ENCODE results near the gene C1QC.
A peak's percentile ranks its signal among the peaks of the same experiment; 100 is the strongest.

The C1QC gene

DNA sequence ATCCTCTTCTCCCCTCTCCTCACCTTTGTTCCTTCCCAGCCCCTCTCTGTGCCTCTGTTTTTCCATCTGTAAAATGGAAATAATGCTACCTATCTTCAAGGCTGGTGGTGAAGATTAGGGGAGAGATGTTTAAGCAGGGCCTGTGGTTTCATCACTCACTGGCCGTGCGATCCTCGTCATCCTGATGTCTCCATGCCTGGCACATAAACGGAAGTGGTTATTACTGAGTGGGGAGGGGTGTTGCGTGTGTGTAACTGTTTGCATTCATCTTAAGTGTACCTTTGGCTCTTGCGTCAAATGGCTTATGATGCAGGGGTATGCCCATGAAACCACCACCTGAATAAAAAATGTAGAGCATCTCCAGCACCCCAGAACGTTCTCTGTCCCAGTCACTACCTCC is 24.2 kb upstream of the C1QC start:
- DNase-seq (ENCODE audit: low read depth, low spot score): no peak

DNA sequence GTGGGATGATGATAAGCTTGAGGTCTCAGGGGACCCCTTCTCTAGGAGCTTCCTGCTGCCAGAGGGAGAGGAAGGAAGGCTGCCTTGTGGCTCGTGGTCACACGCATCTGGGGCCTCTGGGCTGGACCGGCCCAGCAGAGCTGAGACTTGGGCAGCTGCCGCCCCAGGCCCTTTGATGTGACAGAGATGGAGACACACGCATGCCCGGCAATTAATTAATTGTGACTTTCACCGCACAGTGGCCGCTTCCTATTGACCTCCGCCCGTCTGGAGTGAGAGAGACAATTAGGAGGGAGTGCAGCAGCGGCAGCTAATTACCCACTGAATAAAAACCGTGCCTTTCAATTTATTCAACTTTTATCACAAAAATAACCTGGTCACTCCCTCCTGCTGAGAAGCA is 23.6 kb upstream of the C1QC start:
- DNase-seq (ENCODE audit: low read depth, low spot score): no peak

DNA sequence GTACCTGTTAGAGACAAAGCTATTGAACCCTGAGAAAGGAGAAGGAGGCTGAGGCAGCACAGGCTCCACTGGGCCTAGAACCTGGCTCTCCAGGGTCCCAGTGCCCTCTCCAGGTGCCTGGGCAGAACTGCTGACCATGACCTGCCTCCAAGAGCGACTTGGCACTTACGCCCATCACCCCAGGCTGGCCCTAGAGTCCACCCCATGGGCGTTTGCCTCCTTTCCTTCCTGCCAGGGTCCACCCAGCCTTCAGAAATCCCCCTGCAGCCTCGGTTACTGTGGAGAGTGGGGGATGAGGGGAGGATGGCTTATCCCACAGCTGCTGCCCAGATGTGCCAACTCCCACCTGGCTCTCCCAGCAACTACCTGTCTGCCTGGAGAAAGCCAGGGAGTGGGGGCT is 21.7 kb upstream of the C1QC start:
- no peak for DNase-seq (ENCODE audit: low read depth, low spot score)

DNA sequence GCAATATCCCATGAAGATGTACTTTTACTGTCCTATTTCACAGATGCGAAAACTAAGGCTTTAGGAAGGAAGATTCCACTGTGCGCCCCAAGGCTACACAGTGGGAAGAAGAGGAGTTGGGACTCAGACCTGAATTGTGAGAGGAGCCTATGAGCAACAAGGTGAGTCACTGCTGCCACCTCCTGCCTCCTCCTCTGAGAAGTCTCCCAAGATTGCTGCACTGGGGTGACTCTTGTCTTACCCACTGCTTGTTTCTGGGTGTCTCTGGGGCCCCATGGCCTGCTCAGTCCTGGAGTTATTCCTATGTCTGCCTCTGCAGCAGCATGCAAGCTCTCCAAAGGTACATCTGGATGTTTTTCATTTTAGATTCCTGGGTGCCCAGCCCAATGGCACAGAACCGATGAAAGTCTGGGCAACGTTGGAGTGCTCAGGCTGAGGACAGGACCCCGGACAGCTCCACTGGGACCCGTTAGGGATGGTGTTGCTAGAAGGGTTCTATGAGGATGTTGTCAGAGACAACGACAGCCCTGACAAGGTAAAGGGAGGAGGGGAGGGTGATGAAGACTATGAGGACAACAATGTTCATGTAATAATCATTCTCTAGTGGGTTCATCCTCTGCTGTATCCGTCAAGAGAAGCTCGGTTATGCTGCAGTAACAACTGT is 18.0 kb upstream of the C1QC start:
- no peak for DNase-seq (ENCODE audit: low read depth, low spot score)

DNA sequence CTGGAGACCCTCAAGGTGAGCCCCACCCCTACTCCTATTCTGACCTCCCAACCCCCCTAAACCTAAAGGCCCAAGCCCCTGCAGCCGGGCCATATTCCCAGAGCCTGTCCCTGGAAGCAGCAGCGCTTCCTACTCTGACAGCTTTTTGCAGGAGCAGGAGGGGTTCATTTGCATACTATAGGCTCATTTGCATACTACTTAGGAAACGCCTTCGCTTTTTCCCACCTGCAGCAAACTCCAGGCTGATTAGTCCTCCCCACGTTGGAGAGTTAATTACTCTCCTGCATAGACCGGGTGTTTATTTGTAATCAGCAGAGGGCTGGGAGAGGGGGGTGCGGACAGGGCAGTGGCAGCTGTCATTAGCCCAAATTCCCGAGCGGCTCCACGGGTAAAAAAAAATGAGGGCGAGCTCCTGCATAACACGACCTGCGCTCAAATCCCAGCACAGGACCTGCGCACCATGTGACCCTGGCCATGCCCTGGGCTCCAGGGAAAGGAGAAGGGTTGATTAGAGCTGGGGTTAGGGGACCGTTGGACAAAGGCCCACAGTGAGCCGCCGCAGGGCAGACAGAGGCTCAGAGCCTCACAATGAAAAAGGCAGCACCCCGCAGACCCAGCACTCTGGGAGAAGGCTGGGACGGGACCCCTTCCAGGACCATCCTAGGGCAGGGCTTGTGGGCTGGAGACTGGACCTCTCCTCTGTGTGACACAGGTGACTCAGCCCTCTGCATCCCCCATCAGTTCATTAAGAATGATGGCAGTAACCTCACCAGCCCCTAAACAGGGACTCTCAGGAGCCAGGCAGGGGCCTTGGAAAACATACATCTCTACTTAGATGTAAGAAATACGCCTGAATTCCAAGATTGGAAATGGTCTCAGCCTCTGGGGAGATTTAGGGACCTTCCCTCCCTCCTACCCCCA is 16.9 kb upstream of the C1QC start:
- DNase-seq (ENCODE audit: low read depth, low spot score): no peak

DNA sequence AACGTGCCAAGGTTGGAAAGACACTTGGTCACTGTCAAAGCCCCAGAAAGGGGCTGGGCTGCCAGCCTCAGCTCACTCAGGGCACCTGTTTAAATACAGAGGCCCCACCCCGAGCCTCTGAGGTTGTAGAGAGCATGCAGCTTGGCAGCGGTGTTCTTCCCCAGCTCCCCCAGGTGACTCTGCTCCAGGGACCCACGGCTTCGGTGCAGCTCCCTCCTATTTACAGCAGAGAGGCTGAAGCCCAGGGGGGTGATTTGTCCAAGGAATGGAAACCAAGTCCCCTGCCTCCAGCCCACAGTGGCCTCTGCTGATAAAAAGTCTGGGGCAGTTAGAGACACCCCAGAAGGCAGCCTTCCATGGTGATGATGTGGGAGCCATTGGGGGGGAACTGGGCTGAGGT is 16.1 kb upstream of the C1QC start:
- no peak for DNase-seq (ENCODE audit: low read depth, low spot score)

DNA sequence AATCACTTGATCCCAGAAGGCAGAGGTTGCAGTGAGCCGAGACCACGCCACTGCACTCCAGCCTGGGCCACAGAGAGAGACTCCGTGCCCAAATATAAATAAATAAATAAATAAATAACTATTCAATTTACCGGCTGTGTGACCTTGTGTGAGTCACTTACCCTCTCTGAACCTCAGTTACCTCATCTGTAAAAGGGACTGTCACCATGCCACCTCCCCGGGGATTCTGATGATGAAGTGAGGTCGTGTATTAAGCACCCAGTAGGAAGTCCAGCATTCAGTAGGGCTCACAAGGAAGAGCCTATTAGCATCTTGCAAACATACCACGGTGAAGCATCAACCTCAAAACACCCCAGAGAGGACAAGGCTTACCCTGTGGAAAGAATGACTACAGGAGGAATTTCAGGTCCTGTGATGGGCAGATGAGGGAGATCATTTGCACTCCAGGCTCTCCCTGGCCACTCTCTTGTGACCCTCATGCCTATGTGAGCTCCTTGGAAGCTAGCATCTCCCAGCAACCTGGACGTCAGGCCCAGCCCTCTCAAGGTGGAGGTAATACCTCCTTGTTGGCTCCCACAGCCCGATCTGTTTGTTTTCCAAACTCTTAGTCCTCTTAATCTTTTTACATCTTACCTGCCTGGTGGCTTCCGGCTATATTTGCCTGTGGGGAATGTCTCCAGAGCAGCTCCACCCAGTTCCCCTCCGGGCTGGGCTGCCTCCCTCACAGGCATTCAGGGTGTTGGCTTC is 14.6 kb upstream of the C1QC start:
- no peak for DNase-seq (ENCODE audit: low read depth, low spot score)

DNA sequence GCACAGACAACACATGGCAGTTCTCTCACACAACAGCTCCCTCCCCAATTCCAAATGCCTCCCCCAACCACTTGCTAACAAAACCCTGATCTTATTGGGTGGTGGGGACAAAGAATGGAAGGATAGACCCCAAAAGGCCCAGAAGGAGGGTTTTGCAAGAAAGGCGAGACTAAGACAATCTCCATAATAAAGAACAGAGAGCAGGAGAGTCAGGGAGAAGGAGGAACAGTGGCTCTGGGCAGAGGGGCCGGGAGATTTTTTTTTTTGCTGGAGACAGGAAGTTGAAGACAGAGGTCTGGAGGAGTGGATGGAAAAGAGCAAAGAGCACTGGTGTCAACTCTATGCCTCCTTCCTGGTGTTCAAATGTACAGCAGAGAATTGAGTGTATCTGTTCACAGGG is 13.5 kb upstream of the C1QC start:
- DNase-seq (ENCODE audit: low read depth, low spot score): no peak

DNA sequence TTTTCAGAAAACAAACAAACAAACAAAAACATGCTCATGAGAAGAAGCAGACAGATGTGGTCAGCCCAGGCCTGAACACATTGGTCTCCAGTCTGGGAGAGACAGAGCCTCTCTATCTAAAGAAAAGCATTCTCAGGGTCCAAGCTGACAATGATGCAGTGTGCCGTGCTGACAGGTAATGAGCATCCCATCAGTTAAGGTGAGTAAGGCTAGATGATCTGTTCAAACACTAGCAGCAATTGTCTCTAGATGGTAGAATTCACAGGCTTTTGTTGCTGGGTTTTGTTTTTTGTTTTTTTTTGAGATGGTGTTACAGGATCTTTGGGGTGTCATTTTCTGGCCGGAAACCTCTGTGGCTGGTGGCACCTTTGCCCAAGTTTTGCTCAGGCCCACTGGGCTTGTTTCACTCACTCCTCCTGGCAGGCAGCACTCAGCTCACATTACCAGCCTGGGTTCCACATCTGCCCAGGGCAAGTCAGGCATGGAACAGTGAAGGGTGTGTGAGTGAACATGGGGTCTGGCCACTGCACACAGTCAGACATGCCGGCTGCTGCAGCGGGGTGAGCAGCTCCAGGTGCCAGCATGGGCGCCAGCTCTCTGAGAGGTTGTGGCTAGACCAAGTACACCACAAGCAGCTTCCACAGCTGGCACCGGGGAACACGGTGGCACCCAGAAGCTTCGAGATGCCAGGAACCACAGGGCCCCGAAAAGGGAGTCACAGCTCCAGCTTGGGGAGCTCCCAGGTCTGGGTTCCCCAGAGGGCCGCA is 9.6 kb upstream of the C1QC start:
- no peak for DNase-seq (ENCODE audit: low read depth, low spot score)

DNA sequence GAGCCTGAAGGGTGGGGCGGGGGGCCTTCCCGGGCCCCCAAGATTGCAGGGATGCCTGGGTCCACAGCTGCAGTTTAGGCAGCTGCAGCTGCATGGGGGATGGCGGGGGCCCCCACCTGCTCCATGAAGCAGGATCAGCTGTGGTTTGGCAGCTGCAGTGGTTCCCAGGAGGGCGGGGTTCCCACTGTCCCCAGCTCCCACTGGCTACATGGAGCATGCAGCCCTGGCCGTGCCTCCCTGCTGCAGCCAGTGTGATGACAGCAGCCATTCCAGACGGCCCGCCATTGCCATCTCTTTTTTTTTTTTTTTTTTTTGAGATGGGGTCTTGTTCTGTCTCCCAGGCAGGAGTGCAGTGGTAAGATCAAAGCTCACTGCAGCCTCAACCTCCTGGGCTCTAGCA is 8.0 kb upstream of the C1QC start:
- DNase-seq (ENCODE audit: low read depth, low spot score): no peak

DNA sequence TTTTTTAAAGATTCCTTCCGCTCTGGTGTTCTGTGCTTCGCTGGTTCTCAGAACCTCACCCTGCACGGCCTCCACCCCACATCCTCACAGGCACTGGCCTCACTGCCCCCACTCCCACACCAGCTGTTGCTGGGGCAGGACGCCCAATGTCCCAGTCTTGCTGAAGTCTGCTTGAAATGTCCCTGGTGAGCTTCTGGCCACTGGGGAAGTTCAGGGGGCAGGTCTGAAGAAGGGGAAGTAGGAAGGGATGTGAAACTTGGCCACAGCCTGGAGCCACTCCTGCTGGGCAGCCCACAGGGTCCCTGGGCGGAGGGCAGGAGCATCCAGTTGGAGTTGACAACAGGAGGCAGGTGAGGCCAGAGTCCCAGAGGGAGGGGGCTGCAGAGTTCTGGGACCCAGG is 7.1 kb upstream of the C1QC start, which contains the start of gene C1QA:
C1QA (plus strand) TSS at position 276 of the 400 bp plus-strand sequence. CDS start 989 bp downstream, outside the sequence.
- DNase-seq (ENCODE audit: low read depth, low spot score): no peak

DNA sequence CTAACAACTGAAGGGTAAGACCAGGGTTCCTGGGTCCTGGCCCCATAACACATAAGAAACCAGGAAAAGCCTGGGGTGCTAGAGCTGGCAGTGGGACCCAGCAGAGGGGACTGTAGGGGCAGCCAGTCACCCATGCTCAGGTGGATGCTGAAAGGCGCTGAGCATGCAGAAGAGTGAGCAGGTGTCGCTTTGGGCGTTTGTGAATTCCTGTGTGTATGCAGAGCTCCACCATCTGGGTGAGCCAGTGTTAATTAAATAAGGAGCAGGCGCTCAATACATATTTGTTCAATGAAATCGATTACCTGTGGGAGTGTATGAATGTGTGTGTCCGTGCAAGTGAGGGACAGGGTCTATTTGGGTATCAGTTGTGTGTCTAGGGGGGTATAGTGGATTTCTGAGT is 6.5 kb upstream of the C1QC start:
- DNase-seq (ENCODE audit: low read depth, low spot score): no peak

DNA sequence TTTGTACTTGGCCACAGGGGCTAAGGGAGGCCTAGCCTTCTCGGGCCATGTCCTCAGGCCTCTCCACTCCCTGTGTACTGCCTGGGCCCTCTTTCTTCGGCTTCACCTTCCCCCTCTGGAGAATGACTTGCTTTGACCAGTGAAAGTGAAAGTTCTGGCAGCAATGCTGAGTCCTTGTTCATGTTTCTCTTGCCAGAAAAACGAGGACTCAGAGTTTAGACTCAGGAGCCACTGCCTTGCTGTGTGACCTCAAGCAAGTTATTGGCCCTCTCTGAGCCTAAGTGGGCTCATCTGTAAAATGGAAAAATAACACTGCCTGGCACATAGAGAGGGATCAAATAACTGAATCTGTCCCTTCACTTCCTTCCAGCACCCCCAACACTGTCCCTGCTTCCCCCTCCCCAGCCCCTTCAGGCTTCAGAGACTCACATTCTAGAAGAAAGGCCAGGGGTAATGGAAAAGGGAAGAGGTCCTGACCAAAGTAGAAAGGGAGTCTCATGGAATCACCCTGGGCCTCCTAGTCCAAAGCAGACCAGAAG is 5.5 kb upstream of the C1QC start:
- no peak for DNase-seq (ENCODE audit: low read depth, low spot score)

DNA sequence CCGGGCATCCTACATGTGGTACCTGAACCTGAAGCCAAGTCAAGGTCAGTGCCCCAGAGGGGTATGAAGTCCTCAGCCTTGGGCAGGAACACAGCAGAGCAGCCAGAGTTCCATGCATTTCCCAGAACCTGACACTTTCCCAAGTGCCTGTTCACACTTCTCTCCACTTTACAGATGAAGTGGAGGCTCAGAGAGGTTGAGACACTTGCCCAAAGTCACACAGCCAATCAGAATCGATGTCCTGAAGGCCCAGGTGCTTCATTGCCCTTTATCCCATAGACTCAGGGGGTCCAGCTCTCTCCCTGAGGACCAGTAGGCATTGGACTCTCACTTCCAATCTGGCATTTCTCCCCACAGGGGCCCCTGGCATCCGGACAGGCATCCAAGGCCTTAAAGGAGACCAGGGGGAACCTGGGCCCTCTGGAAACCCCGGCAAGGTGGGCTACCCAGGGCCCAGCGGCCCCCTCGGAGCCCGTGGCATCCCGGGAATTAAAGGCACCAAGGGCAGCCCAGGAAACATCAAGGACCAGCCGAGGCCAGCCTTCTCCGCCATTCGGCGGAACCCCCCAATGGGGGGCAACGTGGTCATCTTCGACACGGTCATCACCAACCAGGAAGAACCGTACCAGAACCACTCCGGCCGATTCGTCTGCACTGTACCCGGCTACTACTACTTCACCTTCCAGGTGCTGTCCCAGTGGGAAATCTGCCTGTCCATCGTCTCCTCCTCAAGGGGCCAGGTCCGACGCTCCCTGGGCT is 4.8 kb upstream of the C1QC start:
- no peak for DNase-seq (ENCODE audit: low read depth, low spot score)

DNA sequence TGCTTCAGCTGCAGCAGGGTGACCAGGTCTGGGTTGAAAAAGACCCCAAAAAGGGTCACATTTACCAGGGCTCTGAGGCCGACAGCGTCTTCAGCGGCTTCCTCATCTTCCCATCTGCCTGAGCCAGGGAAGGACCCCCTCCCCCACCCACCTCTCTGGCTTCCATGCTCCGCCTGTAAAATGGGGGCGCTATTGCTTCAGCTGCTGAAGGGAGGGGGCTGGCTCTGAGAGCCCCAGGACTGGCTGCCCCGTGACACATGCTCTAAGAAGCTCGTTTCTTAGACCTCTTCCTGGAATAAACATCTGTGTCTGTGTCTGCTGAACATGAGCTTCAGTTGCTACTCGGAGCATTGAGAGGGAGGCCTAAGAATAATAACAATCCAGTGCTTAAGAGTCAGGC is 4.1 kb upstream of the C1QC start:
- DNase-seq (ENCODE audit: low read depth, low spot score): no peak

DNA sequence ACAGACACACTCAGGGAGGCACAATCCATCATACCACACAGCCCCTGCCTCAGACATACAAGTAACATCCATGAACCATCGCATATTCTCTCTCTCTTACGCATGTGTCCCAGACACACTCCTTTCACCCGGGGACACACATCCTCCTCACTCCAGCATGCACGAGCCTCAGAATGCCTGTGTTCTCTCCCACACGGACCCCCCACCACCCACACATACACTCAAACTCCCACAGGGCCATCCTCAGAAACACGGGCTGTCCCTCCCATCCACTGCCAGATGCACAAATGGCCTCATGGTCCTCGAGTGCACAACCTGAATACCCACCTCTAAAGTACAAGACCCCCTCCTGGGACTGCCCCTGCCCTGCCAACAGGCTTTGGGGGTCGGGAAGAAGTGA is 2.2 kb upstream of the C1QC start:
- DNase-seq (ENCODE audit: low read depth, low spot score): no peak

DNA sequence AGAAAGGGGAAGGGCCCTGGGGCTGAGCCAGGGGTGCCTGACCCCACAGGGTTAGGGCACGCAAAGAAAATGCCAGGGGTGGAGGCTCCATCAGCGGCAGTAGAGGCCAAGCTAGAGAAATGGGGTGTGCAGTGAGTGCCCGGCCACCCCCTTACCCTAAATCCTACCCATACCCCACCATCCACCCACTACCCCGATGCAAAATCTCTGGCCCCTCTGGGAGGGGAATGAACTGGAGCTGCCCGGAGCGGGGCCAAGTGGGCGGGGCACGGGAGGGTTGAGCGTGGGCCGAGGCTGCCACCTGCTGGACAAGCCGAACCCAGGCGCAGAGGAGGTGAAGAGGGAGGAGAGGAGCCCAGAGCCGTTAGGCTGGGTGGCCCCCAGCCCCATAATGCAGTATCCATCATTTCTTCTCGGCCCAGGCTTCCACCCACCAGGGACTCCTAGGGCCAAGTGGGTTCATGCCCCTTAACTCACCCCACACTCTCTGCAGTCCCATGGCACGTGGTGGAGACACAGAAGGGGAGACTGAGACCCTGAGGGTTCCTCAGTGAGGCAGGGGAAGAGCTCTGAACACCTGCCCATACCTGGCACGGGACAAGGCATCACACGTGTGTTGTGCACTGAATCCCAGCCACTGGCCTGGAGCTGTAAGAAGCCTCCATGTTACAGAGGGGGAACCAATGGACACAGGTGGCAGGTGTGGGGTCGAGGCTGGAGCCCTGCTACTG is 1.4 kb upstream of the C1QC start:
- peak; percentile 32 for DNase-seq (ENCODE audit: low read depth, low spot score)

DNA sequence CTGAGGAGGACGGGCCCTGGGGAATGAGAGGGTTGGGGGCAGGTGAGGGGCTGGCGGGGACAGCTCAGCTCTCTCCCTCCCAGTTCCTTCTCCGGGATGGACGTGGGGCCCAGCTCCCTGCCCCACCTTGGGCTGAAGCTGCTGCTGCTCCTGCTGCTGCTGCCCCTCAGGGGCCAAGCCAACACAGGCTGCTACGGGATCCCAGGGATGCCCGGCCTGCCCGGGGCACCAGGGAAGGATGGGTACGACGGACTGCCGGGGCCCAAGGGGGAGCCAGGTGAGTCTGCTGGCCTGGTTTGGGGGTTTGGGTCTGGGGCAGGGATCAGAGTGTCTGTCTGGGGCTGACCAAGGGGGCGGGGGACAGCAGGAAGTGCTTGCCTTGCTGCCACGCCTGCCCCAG is 495 bp downstream of the C1QC start:
- no peak for DNase-seq (ENCODE audit: low read depth, low spot score)

DNA sequence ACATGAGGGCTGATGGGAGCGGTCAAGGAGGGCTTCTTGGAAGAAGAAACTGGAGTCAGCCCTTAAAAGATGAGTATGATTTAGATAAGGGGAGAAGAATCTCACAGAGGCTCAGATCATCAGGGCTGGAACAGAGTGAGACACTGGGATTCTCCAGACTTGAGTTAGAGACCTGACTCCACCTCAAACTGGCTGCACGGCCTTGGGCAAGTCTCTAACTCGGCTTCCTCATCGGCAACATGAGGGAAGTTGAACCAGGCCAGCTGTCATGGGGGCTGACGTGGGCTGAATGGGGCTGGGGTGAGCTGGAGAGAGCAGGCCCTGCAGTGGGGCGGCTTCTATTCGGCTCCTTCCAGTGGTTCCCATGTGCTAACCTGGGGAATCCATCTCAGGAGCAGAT is 2.5 kb downstream of the C1QC start:
- DNase-seq (ENCODE audit: low read depth, low spot score): no peak

DNA sequence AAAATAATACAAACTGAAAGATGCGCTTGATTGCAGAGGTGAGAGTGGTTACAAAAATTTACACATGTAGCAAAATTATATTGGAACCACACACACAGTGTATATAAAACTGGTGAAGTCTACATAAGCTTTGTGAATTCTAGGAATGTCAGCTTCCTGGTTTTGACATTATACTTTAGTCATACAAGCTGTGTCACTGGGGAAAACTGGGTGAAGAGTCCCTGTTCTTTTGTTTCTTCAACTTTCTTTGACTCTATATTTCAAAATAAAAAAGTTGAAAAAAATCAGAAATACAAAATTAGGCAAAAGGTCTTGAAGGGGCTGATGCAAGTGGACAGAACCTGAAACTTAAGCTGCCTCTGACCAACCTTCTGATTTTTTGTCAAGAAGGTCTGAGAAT is 3.0 kb downstream of the C1QC start:
- DNase-seq (ENCODE audit: low read depth, low spot score): no peak

Data from activated naive CD8-positive, alpha-beta T cell treated with anti-CD3 and anti-CD28 coated beads, Interleukin-2, amount 50 U/mL, for 16 hours (primary cell).